Epithelial cell of prostate (primary cell): ENCODE results near the gene STAT6.

Experiments used
- DNase-seq: peaks from one replicate; pipeline ENCODE4 v3.0.0-alpha.2; 2011; ENCODE audit warnings: low read depth, low spot score
- H3K27ac ChIP-seq: fragments of 450-650 bp; 2 replicates; pipeline ENCODE4 v1.5.1; 2017; ENCODE audit warnings: mild to moderate bottlenecking

STAT6 gene

GRCh38 chr12:57105011-57105753 lies 6.0 kb downstream of the STAT6 start:
- H3K27ac ChIP-seq = no peak overlapping the region
- no peak for DNase-seq

DNA sequence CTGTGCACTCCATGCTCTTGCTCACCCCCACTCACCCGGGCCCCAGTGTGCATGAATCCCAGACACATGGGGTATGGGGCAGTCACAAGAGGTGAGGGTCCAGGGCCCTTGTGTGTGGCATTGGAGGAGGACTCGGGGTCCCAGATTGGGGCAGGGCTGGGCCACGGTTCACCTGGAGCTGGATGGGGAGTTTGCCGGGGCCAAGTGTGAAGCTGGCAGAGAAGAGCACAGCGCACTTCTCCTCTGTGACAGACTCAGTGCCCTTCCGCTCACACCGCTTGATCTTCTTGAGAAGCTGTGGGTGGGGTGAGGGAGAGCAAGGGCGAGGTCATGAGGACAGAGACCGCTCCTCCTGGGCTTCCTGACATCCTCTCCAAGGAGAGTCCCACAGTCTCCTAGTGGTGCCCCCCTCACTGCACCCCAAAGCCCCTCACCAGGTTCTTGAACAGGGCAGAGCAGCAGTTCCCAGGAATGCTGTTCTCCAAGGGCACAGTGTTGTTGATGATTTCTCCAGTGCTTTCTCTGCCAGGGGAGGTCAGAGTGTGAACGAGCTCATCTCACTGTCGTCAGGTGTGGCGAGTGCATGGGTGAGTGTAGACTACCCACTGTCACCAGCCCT lies 6.8 kb downstream of the STAT6 start:
- no peak for DNase-seq
- no peak overlapping the region for H3K27ac ChIP-seq

GRCh38 chr12:57103856-57104255 lies 7.3 kb downstream of the STAT6 start:
- H3K27ac ChIP-seq = no peak overlapping the region
- no peak for DNase-seq

- no peak for DNase-seq
- H3K27ac ChIP-seq = peak overlapping the region; percentile 4
Measured at GRCh38 chr12:57101892-57102695, 9.1 kb downstream of the STAT6 start.

DNA sequence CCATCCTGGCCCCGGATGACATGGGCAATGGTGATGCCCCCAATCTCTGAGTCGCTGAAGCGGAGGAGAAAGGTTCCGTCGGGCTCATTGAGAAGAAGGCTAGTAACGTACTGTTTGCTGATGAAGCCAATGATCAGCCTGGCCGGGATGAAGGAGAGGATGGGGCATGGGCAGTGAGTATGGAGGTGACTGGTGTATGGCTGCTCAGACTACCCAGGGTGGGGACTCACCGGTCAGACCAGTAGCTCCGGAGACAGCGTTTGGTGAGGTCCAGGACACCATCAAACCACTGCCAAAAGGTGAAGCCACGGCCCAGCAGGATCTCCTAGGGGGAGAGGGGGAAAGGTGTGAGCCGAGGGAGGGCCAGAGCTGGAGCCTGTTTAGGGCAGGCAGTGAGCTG lies 11.4 kb downstream of the STAT6 start:
- no peak for DNase-seq
- peak overlapping the region; percentile 78 for H3K27ac ChIP-seq

DNA sequence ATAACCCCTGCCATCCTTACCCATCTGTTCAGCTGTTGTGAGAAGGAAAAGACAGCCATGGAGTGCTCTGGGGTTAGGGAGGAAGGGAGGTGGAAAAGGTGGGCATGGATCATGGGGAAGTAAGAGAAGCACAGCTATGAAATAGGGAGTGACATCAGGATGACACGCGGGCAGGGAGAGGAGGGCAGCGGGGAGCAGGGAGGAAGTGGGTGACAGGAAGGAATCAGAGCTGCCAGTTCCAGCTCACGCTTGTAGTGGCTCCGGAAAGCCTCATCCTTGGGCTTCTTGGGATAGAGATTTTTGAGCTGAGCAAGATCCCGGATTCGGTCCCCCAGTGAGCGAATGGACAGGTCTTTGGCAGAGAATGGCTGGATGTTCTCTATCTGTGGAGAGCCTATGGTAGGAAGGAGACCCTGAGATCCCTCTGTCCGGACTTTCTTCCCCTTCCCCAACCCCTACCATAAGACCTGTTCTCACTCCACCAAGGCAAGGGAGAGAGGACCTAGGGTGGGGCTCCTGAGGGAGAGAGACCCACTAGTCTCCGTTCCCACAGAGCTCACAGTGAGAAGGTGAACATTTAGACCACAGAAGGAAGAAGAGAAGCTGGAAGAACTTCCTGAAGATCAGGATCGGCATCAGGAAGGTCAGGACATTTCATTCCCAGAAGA lies 12.0 kb downstream of the STAT6 start:
- peak overlapping the region; percentile 78 for H3K27ac ChIP-seq
- no peak for DNase-seq

DNA sequence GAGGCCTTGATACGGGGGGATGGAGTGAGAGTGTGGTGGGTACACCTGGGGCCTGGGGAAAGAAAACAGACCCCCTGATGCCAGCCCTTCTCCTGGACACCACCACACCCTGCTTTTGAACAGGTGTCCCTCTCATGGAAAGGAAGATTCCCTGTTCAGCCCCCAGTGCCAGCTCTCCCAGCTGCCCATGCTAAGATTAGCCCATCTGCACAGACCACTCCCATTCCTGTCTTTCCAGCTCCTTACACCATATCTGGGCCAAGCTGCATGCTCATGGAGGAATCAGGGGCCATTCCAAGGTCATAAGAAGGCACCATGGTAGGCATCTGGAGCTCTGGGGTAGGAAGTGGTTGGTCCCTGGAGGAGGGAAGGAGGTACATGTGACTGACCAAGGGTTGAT lies 12.6 kb downstream of the STAT6 start:
- H3K27ac ChIP-seq = peak overlapping the region; percentile 78
- DNase-seq = no peak

DNA sequence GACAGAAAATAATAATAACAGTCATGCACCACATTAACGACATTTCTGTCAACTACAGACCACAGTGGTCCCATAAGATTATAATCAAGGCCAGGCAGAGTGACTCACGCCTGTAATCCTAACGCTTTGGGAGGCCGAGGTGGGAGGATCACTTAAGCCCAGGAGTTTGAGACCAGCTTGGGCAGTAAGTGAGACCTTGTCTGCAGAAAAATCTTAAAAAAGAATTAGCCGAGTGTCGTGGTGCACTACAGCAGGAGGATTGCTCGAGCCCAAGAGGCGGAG lies 13.7 kb downstream of the STAT6 start:
- no peak for DNase-seq
- H3K27ac ChIP-seq = peak overlapping the region; percentile 78

GRCh38 chr12:57096748-57097553 lies 14.2 kb downstream of the STAT6 start:
- peak overlapping the region; percentile 78 for H3K27ac ChIP-seq
- DNase-seq = no peak

GRCh38 chr12:57096099-57096572 lies 15.0 kb downstream of the STAT6 start:
- H3K27ac ChIP-seq = peak overlapping the region; percentile 78

GRCh38 chr12:57095440-57095839 lies 15.7 kb downstream of the STAT6 start:
- H3K27ac ChIP-seq = peak overlapping the region; percentile 78
- DNase-seq = no peak

More at GRCh38 chr12:57096099-57096572, 15.0 kb downstream of the STAT6 start:
- DNase-seq = peak; percentile 99

- no peak for DNase-seq
- peak overlapping the region; percentile 78 for H3K27ac ChIP-seq
Measured at GRCh38 chr12:57094208-57095160, 16.7 kb downstream of the STAT6 start.

- peak overlapping the region; percentile 78 for H3K27ac ChIP-seq
Measured at GRCh38 chr12:57093415-57094207, 17.6 kb downstream of the STAT6 start.

DNA sequence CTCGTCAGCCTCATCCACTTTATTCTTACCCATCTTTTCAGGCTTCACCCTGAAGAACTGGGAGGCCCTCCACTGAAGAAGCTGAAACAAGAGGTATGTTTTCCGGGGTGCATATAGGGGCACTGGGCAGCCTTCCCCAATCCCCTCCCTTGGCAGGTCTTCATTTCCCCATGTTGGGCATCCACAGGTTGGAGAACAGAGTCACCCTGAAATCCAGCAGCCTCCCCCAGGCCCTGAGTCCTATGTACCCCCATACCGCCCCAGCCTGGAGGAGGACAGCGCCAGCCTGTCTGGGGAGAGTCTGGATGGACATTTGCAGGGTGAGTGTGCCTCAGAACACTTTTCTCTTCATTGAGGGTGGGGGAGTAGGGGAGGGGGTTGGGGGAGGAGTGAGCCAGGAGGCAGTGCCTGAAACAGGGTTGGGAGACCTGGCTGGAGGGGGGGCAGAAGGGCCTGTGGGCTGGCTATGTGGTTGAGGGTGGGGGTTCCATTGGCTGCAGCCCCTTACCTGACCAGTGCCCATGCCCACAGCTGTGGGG lies 18.2 kb downstream of the STAT6 start:
- DNase-seq = no peak
- H3K27ac ChIP-seq = peak overlapping the region; percentile 78

More at GRCh38 chr12:57093415-57094207, 17.6 kb downstream of the STAT6 start:
- no peak for DNase-seq

GRCh38 chr12:57092529-57092862 lies 18.7 kb downstream of the STAT6 start:
- no peak for DNase-seq
- peak overlapping the region; percentile 78 for H3K27ac ChIP-seq

DNA sequence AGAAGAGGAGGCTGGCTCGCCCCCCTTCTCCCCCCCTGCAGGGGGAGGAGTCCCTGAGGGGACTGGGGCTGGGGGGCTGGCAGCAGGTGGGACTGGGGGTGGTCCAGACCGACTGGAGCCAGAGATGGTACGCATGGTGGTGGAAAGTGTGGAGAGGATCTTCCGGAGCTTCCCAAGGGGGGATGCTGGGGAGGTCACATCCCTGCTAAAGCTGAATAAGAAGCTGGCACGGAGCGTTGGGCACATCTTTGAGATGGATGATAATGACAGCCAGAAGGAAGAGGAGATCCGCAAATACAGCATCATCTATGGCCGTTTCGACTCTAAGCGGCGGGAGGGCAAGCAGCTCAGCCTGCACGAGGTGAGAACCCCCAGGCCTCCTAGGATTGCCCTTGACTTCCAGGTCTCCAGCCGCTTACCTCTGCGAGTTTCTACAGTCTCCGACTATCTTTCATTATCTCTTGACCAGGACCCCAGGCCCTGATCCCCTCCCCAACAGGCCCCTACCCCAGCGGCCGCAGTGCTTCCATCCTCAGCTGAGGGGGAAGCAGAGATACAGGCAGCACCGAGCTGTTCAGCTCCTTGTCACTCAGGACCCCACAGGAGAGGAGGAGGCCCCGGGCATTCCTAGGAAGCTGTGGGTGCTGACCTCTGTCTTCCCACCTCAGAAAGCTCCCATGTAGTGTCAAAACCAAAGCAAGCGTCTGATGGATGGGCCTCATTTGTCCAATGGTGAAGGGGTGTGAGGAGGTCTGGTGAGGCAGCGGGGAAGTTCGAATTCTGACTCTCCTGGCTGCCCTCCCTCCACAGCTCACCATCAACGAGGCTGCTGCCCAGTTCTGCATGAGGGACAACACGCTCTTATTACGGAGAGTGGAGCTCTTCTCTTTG lies 19.3 kb downstream of the STAT6 start:
- peak overlapping the region; percentile 78 for H3K27ac ChIP-seq
- no peak for DNase-seq
